ENCODE results near the gene NR1H2.
"Not testable (repeated sequence)": the region's sequence is repeated elsewhere in the genome, so short reads cannot be mapped to it uniquely, and the experiment has no call there.

The NR1H2 gene

GRCh38 chr19:50378863-50379236 lies 2.6 kb downstream of the NR1H2 start:
- DNase-seq (ENCODE audit: low spot score) = no peak

DNA sequence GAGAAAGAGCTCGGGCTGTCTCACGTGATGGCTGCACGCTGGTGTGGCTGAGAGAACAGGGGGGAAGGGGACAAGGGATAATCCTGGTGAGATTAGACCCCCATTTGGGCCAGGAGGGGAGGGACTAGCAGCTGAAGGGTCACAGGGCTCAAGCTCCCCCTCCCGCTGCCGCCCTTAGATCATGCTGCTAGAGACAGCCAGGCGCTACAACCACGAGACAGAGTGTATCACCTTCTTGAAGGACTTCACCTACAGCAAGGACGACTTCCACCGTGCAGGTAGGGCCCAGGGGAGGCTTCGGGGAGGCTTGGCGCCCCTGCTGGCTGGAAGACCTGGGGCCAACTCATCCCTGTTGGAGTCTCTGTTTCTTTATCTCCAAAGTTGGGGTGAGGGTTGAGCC lies 3.3 kb downstream of the NR1H2 start:
- DNase-seq (ENCODE audit: low spot score) = no peak

GRCh38 chr19:50380137-50380536 lies 3.9 kb downstream of the NR1H2 start:
- DNase-seq (ENCODE audit: low spot score) = no peak

DNA sequence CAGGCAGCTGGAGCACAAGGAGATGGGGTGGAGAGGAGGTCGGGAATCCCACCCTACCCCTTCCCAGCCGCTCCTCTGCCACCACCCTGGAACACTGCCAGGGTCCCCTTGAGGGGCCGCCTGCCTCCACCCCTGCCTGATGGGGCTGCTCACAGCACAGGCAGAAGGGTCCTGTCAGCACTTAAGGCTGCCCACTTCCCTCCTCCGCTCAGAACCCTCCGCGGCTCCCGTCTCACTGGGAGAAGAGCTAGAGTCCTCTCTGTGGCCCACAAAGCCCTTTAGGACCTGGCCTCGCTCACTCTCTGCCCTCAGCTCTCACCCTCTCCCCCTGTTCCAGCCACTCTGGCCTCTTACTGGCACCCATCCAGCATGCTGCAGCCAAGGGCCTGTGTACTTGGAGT lies 4.5 kb downstream of the NR1H2 start:
- DNase-seq (ENCODE audit: low spot score) = no peak

- no peak for DNase-seq (ENCODE audit: low spot score)
Measured at GRCh38 chr19:50381881-50382729, 5.8 kb downstream of the NR1H2 start.

DNA sequence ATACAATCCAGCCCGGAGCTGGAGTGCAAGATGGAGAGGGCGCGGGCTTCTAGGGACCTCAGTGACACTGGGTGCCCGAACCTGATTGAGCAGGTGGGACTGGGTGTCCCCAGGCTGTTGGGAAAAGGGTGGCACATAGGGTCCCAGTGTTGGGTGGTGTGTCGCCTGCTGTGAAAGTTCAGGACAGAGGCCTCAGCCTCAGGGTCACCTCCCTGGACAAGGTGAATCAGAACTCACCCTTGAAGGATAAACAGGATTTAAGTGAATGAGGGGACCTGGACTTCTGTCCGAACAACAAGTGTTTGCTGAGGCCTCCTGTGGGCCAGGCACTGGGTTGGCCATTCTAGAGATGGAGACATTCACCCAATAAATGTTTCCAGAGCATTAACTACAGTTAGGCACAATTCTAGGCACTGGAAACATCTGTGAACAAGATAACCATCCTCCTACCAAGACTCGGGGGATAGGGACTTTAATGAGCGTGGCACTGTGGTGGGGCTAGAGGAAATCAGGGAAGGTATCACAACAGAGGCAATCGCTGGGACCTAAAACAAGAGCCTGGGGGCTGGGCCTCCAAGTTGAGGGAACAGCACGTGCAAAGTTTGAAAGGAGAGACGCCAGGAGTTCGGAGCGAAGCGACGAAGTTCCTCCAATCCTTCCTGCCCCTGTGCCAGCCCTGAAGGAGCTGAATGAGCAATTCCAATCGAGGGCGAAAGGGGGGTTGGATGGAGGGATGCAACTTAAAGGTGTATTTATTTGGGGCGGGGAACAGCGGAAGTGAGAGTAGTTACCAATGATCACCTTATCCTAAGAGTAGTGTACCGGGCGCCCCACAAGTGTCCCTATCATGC lies 7.0 kb downstream of the NR1H2 start:
- DNase-seq (ENCODE audit: low spot score) = peak; percentile 16

DNA sequence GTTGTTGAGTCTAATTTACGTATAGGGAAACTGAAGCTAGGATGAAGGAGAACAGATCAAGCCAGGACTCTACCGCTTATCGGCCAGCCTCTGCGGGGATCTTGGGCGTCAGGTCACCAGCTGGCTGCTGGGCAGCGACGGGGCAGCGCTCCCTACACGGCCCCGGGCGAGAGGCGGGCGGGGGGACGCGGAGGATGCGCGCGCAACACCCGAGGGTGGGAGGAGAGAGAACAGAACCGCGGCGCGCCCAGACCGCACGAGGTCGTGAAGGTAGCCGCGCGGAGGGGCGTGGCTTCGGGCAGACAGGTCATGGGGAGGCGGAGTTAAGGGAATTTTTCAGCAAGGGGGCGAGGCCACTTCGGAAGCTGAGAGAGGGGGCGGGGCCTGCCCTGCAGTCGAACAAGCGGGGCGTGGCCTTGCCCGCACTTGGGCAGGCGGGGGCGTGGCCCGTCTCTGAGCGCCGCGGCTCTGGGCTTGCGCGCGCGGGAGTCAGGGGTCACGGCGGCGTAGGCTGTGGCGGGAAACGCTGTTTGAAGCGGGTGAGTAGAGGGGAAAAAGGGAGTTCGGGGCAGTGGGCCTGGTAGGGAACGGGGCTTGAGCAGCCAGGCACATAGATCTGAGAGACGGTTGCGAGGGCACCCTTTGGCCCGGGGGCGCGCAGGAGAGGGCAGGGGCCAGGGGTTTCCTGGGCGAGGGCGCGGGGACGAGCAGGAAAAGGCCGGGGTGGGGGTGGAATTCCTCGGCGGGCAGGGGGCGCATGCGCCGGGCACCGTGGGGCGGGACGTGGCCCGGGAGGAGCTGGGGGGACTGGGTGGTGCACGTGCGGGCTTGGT lies 7.8 kb downstream of the NR1H2 start, which contains the start of gene POLD1:
Gene POLD1, plus strand, starts transcription at position 496 of the 833 bp plus-strand sequence. CDS start 14,505 bp downstream, outside the sequence.
- peak; percentile 99 for DNase-seq (ENCODE audit: low spot score)

DNA sequence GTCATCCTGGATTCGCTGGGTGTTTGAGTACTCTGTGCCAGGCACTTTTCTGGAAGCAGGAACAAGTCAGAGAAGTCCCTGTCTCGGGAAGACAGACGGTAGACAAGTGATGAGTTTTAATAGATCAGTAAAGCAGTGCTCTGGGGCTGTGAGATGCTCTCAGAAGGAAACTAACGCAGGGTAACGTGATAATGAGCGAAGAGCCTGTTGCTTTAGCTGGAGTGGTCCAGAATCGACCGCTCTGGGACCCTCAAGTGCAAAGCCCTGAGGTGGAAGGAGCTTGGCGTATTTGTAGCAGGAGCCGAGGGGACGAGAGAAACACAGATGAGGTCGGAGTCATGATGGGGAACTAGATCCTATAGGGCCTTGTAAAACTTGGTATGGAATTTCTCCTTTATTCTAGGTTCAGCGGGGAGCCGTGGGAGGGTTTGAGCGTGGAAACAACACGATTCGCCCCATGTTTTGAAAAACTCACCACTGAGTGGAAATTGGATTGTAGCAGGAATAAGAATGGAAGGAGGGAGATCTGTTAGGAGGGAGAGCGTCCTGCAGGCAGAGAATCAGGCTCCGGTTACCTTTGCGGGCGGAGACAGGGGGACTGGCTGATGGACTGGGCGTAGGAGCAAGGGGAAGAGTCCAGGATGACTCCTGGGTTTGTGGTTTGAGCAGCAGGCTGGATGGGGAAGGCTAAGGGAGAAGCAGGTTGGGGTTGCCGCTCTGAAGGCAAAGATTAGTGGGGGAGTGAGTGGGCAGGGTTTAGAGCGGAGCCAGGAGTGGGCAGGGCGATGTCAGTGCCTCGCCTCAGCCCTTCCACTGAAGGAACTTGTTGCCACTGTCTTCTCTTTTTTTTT lies 8.7 kb downstream of the NR1H2 start:
- peak; percentile 26 for DNase-seq (ENCODE audit: low spot score)

DNA sequence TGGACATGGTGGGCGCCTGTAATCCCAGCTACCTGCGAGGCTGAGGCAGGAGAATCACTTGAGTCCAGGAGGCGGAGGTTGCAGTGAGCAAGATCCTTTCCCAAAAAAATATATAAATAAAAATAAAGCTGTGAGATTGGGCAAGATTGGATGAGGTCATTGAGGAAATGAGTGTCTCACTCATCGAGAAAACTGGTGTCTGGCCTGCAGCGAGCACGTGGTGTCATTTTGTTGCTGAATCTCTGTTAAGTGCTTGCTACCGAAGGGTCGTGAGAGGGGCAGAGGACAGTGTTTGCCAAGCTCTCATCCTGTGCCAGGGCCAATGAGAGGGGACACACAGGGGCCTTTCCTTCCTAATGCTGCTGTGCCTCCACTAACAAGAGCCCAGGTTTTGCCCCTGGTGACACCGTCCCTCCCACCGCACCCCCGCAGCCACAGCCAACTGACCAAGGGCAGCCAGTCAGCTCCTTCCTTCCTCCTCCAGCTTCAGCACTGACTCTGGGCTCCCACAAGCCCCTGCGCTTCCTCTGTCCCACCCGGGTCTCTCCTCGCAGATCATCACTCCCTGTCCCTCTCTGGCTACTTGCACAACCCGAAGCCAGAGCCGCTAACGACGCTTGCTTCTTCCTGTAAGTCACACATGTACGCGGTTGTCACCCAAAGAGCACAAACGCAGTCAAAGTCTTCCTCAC lies 11.1 kb downstream of the NR1H2 start:
- DNase-seq (ENCODE audit: low spot score) = no peak

DNA sequence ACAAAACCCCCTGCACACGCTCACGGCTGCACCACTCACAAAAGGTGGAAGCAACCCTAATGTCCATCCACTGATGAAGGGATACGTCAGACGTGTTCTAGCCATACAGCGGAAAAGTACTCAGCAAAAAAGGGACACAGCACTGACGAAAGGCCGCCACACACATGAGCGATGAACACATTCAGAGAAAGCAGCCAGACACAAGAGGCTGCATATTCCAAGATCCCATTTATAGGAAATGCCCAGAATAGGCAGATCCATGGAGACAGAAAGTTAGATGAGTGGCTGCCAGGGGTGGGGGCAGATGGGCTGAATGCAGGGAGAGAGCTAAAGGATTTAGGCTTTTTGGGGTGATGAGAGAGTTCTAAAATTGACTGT lies 11.6 kb downstream of the NR1H2 start:
- no peak for DNase-seq (ENCODE audit: low spot score)

GRCh38 chr19:50390295-50390694 lies 14.0 kb downstream of the NR1H2 start:
- DNase-seq (ENCODE audit: low spot score) = not testable (repeated sequence)

DNA sequence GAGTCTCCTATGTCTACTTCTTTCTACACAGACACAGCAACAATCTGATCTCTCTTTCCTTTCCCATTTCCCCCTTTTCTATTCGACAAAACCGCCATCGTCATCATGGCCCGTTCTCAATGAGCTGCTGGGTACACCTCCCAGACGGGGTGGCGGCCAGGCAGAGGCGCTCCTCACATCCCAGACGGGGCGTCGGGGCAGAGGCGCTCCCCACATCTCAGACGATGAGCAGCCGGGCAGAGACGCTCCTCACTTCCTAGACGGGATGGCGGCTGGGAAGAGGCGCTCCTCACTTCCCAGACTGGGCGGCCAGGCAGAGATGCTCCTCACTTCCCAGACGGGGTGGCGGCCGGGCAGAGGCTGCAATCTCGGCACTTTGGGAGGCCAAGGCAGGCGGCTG lies 14.7 kb downstream of the NR1H2 start:
- DNase-seq (ENCODE audit: low spot score) = not testable (repeated sequence)

GRCh38 chr19:50392759-50393158 lies 16.5 kb downstream of the NR1H2 start:
- no peak for DNase-seq (ENCODE audit: low spot score)

DNA sequence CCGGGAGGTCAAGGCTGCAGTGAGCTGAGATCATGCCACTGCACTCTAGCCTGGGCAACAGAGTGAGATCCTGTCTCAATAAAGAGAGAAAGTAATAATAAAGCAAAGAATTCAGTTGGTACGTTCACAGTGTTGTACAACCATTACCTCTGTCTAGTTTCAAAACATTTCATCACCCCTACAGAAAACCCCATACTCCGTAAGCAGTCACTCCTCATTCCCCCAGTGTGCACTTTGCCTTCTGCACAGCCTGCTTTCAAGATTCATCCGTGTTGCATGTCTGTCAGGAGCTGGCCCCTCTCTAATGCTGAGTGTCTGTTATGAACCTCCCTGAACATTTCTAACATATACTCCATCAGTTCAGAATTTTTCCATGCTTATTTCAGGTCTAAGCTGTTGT lies 17.3 kb downstream of the NR1H2 start:
- DNase-seq (ENCODE audit: low spot score) = no peak

DNA sequence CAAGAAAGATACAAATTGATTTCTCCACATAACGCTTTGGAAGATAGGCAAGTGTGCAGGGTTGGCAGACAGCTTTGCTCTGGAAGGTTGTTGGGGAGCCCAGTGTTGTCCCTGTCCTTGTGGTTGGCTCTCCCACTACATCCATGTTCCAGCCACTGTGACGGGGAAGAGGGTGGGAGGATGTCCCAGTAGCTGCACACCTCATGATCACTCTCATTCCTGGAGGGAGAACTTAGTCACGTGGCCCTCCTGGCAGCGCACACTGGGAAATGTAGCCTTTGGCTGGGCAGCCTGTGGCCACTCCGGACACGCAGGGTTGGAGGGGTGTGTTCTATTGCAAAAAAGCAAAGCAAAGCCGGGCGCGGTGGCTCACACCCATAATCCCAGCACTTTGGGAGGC lies 17.8 kb downstream of the NR1H2 start:
- no peak for DNase-seq (ENCODE audit: low spot score)

DNA sequence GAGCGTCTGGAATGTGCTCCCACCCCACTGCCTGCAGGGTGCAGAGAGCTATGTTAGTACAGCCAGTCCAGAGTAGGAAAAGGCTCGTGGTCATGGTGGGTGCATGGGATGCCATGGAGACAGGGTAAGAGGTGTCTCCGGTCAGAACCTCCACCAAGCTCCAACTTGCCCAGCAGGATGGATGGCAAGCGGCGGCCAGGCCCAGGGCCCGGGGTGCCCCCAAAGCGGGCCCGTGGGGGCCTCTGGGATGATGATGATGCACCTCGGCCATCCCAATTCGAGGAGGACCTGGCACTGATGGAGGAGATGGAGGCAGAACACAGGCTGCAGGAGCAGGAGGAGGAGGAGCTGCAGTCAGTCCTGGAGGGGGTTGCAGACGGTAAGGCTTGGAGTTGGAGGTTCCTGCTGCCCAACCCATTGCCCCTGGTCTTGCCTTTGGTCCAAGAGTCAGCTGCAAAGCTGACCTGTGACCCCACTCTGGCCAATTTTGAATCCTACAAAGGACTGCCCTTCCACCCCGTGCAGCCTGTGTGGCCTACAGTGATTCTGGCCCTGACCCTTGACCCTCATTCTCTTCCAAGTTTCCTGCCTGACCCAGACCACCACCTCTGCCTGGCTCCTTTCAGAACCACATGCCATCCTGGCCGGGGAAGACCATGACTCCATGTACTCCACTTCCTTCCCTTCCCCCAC lies 22.6 kb downstream of the NR1H2 start:
- DNase-seq (ENCODE audit: low spot score) = no peak

DNA sequence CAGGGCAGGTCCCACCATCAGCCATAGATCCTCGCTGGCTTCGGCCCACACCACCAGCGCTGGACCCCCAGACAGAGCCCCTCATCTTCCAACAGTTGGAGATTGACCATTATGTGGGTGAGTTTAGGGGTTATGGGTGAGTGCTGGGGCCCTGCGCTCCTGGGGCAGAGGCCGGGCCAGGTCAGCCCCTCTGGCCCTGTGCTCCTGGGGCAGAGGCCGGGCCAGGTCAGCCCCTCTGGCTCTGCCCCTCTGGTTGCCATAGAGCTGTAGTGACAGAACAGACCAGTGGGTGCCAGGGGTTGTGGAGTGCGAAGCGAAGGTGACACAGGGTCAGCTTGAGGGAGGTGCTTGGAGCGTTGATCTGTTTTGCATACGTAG lies 23.1 kb downstream of the NR1H2 start:
- no peak for DNase-seq (ENCODE audit: low spot score)

DNA sequence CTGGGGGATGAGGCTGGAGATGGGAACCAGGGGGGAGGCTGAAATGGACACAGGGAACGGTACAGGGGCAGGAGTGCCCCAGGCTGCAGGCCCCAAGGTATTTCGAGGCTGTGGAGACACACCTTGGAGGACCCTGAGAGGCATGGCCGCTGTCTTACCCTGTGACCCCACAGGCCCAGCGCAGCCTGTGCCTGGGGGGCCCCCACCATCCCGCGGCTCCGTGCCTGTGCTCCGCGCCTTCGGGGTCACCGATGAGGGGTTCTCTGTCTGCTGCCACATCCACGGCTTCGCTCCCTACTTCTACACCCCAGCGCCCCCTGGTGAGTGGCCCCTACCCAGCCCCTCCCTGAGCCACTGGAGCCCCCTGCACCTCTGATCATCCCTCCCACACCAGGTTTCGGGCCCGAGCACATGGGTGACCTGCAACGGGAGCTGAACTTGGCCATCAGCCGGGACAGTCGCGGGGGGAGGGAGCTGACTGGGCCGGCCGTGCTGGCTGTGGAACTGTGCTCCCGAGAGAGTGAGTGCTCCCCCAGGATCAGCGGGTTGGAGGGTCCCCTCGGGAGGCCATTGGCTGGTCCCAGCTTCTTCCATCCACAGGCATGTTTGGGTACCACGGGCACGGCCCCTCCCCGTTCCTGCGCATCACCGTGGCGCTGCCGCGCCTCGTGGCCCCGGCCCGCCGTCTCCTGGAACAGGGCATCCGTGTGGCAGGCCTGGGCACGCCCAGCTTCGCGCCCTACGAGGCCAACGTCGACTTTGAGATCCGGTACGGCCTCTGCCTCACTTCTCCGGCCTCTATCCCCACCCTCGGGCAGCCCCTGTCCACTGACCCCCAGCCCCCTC lies 25.6 kb downstream of the NR1H2 start:
- no peak for DNase-seq (ENCODE audit: low spot score)
